ENCODE results near the gene THBS4. TPM values are rescaled to one million over a fixed set of nuclear protein-coding genes. Genes with fewer than 3 reads are reported as not detected.

The THBS4 gene
- total RNA-seq = 1 to 10 TPM in 1 of 2 donors, under 1 TPM in 1; 0.79 to 8.2 TPM
- long read RNA-seq, partial matches to known transcripts = 1 of 1 reads
- long read RNA-seq, other reads (novel, unspliced or antisense) = 0 of 1 reads

GRCh38 chr5:80034962-80035821 lies at the start of gene THBS4:
Gene THBS4, plus strand, starts transcription at chr5:80035348. Its CDS starts 190 bp downstream, at chr5:80035538.
- ATAC-seq (no peak), DNase-seq (no peak)
- intact Hi-C loops (cut with DNase I, micrococcal nuclease) = no loop called here

DNA sequence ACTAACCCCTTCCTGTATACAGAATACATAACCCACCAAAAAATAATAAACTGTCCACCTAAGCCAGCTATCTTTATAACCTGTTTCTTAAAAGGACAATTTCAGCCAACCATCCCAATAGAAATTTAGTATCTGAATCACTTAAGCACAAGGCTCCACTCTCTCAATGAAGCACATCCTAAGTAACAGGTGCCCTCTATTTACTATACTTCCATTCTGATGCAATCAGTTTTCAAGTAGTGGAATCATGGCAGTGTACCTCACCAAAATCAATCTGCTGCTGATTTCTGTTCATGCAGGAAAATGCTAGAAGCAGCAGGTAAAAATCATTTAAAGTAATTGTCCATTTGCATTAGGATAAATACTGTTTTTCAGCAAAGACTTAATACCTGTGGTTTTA lies 48.9 kb upstream of the THBS4 start:
- no peak for ATAC-seq
- no peak for DNase-seq
- intact Hi-C loops (cut with DNase I, micrococcal nuclease) = no loop called here

DNA sequence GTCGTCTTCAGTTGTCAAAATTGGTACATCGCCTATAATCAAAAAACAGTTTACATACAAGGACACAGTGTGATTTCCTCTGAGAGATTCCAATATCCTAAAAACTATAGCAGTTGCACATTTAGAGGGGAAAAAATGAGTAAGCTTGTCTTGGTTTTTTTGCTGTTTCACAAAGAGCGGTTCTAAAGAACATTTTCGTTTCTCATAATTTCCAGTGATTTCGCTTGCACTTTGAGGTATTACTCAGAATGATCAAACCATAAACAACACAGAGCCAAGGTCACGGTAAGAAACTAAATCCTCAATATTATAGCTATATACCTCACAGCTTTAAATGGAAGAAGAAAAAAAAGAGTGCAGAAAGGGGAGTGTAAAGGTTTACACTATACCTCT lies 44.9 kb upstream of the THBS4 start:
- peak; percentile 4 for ATAC-seq
- DNase-seq = no peak
- intact Hi-C loops (cut with DNase I, micrococcal nuclease) = no loop called here

DNA sequence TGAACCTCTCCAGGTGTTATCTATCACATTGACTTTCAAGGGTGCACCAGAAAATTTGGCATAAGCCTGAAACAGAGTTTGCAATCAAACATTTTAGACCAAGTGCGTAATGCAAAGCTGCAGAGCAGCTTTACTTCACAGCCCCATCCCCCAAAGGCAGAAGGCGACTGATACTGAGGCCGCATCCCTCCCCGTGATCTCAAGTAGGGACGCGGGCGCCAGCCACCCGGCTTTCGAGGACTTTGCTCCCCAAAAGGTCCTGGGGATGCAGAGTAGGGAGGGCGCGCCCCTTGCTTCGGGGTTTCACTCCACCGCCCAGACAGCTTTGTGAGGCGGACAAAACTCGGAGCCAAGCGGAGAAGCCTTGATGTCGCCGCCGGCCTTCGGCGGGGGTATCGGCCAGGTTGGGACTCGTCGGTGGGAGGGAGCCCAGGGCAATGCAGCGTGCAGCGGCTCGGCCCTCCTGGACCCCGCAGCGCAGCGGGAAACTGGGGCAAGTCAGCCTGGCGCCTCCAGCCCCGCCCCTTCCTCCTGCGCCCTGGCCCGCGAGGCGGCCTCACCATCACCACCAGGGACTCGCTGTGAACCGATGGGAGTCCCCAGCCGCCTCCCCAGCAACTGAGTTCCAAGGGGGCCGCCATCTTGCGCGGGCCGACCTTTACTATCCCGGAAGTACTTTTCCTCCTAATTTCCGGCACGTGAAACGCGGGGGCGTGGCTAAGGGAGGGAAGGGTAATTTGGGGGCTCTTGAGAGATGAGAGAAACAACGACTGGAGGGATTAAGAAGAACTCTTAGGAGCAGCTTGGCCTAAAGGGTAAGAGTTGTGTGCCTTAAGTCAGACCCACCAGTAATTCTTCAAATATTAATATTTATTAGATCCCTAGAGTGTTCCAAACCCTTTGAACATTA lies 44.3 kb upstream of the THBS4 start, which contains the start of gene MTX3:
Gene MTX3, minus strand, starts transcription at position 665 of the 910 bp plus-strand sequence. Its CDS starts 24 bp downstream, at position 641.
- peak; percentile 98 for ATAC-seq

DNA sequence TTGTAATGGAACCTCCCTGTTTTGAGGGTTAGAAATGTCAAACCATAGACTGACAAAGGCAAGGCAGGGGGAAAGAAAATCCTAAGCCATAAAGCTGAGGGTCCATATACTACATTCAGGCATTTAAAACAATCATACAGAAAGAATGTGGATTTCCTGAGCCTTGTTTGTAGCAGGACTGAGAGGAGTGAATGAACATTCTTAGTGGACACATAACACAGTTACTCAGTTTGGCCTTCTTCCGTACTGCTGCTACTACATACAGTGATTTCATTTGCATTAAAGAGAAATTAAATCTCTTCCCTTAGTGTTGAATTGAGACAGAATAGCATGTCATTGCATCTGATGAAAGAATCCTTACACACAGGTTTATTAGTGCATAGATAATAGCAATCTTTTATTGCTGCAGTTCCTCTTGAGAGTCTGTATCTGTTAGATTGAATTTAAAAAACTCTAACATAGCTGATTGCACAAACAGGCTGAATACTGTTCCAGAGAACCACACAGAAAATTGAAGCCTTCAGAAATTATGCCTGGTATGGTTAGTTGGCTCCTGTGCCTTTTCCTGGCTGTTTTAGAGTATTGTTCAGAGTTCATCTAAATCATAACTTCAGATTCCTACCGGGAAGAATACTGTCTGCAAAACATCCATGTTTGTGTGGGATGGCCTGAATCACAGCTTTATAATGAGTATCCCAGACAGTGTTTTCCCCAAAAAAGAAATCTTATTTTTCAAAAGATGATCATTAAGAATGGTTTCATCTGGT lies 42.1 kb upstream of the THBS4 start:
- DNase-seq (no peak), ATAC-seq (no peak)
- intact Hi-C loops (cut with DNase I, micrococcal nuclease) = no loop called here

More for the DNA sequence above, 44.3 kb upstream of the THBS4 start, which contains the start of gene MTX3:
- peak; percentile 76 to 90 for DNase-seq
- intact Hi-C loops (cut with DNase I, micrococcal nuclease) = no loop called here

DNA sequence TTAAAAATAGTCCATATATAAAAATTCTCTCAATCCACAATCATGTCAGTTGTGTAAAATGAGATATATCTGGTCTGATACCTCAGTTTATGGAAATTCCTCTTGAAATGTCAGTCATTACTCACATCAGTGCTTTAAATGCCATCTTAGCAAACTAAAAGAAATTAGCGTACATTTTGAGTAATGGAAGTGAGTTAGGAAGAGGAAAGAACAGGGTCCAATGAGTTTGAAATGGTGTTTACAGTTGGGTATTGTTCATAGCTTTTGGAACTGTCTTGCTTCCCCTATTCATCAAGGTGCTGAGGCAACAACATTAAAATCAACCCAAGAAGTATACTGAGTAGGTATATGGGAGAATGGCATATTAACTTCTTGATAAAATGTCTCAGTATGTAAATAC lies 35.4 kb upstream of the THBS4 start:
- DNase-seq = no peak
- ATAC-seq = no peak
- intact Hi-C loops (cut with DNase I, micrococcal nuclease) = no loop called here

DNA sequence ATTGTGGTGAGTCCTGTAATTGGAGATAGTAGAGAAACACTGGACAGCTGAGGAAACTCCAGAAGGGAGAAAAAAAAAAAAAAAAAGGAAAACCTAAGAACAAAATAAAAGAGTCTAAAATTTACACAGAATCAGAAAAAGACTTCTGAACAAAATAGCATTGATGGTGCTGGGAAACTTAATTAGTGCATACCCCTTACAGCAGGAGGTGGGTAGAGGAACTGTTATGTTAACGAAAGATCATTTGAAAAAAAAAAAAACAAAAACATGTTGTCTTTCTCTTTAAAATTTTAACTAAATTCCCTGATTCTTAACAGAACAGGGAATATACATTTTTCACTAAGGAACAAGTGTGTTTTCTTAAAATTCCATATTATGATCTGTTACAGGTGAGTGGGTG lies 32.5 kb upstream of the THBS4 start:
- DNase-seq (no peak), ATAC-seq (no peak)
- intact Hi-C loops (cut with DNase I, micrococcal nuclease) = no loop called here

- DNase-seq (no peak), ATAC-seq (no peak)
- intact Hi-C loops (cut with DNase I, micrococcal nuclease) = no loop called here
These were observed 26.0 kb upstream of the THBS4 start for GRCh38 chr5:80008995-80009765.

- intact Hi-C loops (cut with DNase I, micrococcal nuclease) = no loop called here
- DNase-seq = no peak
- ATAC-seq = no peak
These were observed 24.3 kb upstream of the THBS4 start for GRCh38 chr5:80010754-80011392.

GRCh38 chr5:80025069-80025468 lies 10.1 kb upstream of the THBS4 start:
- DNase-seq (no peak), ATAC-seq (no peak)
- intact Hi-C loops (cut with DNase I, micrococcal nuclease) = no loop called here

- intact Hi-C loops (cut with DNase I, micrococcal nuclease) = no loop called here
- DNase-seq (no peak), ATAC-seq (peak; percentile 93)
These were observed 8.3 kb upstream of the THBS4 start for GRCh38 chr5:80026841-80027240.

DNA sequence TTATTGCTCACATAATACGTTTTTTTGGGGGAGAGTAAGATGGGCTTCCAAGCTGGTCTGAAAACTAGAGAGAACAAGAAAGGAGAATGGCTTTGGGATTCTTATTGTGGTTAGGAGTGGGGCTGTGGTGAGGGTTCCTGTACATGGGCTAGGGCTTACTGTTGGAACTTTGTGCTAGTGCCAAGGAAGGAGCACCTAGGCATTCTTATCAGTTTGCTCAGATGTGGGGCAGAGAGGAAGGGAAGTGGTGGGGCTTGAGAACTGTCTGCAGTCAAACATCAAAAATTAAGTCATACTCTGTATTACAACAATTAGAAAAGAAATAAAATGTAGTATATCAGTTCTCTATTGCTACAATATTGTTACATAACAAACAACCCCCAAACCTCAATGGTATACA lies 4.0 kb upstream of the THBS4 start:
- DNase-seq (no peak), ATAC-seq (no peak)
- intact Hi-C loops (cut with DNase I, micrococcal nuclease) = no loop called here

- intact Hi-C loops (cut with DNase I, micrococcal nuclease) = no loop called here
- no peak for DNase-seq
- ATAC-seq = no peak
These were observed 1.6 kb upstream of the THBS4 start for GRCh38 chr5:80033513-80033912.

GRCh38 chr5:80034559-80034958 lies 589 bp upstream of the THBS4 start:
- intact Hi-C loops (cut with DNase I, micrococcal nuclease) = no loop called here
- no peak for DNase-seq
- ATAC-seq = no peak

DNA sequence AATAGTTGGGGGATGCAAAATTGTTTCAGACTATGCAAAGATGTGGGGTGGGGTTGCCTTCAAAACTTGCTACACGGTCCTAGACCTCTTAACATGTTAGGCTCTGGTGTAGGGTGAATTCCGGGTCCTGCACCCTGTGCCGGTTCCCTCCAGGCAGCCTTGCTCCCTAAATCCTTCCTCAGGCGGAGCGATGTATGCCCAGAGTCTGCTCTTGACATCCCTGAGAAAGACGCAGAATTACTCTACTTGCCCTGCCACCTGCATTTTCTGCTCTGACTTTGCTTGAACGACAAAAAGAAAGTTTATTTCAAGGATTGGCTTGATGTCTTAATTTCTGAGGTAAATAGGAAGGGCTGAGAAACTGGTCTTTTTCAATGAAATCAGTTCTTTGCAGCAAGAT lies 691 bp downstream of the THBS4 start:
- ATAC-seq (no peak), DNase-seq (no peak)
- intact Hi-C loops (cut with DNase I, micrococcal nuclease) = no loop called here

- intact Hi-C loops (cut with DNase I, micrococcal nuclease) = no loop called here
- ATAC-seq (no peak), DNase-seq (no peak)
These were observed 1.5 kb downstream of the THBS4 start for GRCh38 chr5:80036615-80037014.

DNA sequence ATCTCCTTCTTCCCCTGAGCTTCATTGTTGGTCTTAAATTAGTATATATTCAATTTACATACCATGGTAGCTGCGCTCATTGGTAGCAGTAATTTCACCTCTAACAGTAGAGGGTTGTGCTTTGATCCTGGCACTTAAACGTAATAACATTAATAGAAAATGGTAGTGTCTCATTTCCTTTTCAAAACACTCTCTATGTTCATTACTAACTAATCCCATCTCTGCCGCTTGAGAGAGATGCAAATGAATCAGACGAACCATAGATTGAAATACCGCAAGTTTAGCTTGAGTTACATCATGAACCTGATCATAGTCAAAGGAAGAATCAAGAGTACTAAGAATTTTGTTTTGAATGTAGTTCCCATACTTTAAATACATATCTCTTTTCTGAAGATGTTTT lies 2.2 kb downstream of the THBS4 start:
- intact Hi-C loops (cut with DNase I, micrococcal nuclease) = no loop called here
- DNase-seq = no peak
- ATAC-seq = no peak

GRCh38 chr5:80039650-80040049 lies 4.5 kb downstream of the THBS4 start:
- DNase-seq (no peak), ATAC-seq (no peak)
- intact Hi-C loops (cut with DNase I, micrococcal nuclease) = no loop called here

Measured in left colon (tissue), 2 donors.